ENCODE results near the gene PLA2G15. TPM values are rescaled to one million over a fixed set of nuclear protein-coding genes. Genes with fewer than 3 reads are reported as not detected.

Gene PLA2G15, protein sequence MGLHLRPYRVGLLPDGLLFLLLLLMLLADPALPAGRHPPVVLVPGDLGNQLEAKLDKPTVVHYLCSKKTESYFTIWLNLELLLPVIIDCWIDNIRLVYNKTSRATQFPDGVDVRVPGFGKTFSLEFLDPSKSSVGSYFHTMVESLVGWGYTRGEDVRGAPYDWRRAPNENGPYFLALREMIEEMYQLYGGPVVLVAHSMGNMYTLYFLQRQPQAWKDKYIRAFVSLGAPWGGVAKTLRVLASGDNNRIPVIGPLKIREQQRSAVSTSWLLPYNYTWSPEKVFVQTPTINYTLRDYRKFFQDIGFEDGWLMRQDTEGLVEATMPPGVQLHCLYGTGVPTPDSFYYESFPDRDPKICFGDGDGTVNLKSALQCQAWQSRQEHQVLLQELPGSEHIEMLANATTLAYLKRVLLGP
- polyA plus RNA-seq (2011; rRNA removed) (4.8 and 5.7 TPM in 2 replicates), polyA plus RNA-seq (2017; fragmentation: RNase III; extraction: RNeasy Plus Mini Kit Qiagen cat#74134 plus additional on column Dnase treatment) (7.5 to 8.7 TPM (median 7.7 TPM) in 3 replicates), polyA minus RNA-seq (2011; rRNA and poly(A)+ RNA removed) (4.3 and 5.6 TPM in 2 replicates)
- polyA plus RNA-seq (2012; cell fraction: cytosol; rRNA removed), result 6.9 and 8.6 TPM in 2 replicates
- polyA plus RNA-seq (2012; cell fraction: nucleus; rRNA removed), result 17.3 and 18.5 TPM in 2 replicates

DNA sequence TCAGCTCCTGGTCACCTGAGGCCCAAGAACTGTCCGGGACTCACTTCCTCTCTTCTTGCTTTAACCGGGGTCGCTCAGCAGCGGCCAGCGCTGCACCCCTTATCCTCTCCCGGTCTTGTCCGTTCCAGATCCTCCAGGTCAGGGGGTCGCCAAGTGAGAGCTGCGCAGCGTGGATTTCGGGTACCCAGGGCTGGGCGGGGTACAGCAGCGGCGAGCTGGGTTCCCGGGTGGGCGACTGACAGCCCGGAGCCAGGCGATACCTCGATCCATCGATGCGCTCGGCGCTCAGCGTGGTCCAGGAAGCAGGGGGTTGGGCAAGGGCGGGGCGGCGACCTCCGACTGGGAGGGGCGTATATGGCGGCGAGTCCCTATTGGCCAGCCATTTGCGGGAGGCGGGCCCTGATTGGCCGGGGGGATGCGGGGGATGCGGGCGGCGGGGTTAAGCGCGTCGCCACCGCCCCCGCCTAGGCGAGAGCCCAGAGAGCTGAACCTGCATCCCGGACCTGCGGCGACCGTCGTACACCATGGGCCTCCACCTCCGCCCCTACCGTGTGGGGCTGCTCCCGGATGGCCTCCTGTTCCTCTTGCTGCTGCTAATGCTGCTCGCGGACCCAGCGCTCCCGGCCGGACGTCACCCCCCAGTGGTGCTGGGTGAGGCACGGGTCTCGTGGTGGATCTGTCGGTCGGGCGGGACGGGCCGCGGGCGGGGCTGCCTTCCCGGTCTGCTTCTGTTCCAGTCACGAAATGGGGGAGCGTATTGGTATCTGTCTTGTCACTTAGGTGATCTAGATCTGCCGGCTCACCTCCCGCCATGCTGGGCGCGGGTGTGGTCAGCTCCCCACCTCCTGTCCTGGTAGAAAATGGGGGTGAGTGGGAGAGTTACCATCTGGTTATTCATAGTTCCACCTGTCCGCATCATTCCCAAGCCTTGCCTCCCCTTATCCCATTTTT is at the start of gene PLA2G15:
Gene PLA2G15, plus strand, starts transcription at position 471 of the 951 bp plus-strand sequence. Its CDS starts 54 bp downstream, at position 525.
- ChIA-PET CTCF (interaction anchor here (1.5 to 7.8 kb wide), 5 partner anchors 11 to 82 kb away, joined by 5 to 95 read pairs (median 38); partner anchors contain the start of gene SLC7A6), POLR2A (interaction anchor here (1.2 to 1.5 kb wide), 3 partner anchors 8 to 19 kb away, joined by 4 to 6 read pairs (median 5); partner anchors contain the start of gene SLC7A6)
- peaks cover 12% of the 10 kb centered on the region; the same call in 2 of the 3 replicates for H3K4me1 ChIP-seq
- H3K9me3 ChIP-seq, result no peaks in the 10 kb centered on the region
- FAIRE-seq (no peak), DNase-seq (ENCODE audit: low read depth in 1 of 2, low spot score in 1 of 2) (peak; percentile 89 to 95), ATAC-seq (peak; percentile 92 to 96)
- H3K27ac ChIP-seq, result peak within 1 kb of the TSS; percentile 69 to 87
- 17% methylated on average over 18 of the region's 75 CpGs for WGBS (ENCODE audit: missing lambda C conversion rate)
- H3K4me2 ChIP-seq, result peak within 1 kb of the TSS; percentile 98
- H3K4me3 ChIP-seq, result peak within 1 kb of the TSS; percentile 75
- TF ChIP-seq TP53 (CRISPR knock-in tag; IDR thresholded peaks at IDR 0.05) (peak; percentile 45; the same call in 1 of the 2 replicates), POLR2AphosphoS2 (conservative IDR thresholded peaks at IDR 0.05; ENCODE audit: low read length) (no peak), RARB (CRISPR knock-in tag; IDR thresholded peaks at IDR 0.05) (no peak), EHF (CRISPR knock-in tag; IDR thresholded peaks at IDR 0.05) (no peak), RNF2 (IDR thresholded peaks at IDR 0.05; ENCODE audit: borderline replicate concordance, low read depth) (no peak), HOXA7 (CRISPR knock-in tag; IDR thresholded peaks at IDR 0.05) (no peak), ZNF302 (CRISPR knock-in tag; IDR thresholded peaks at IDR 0.05) (no peak), BHLHE40 (IDR thresholded peaks at IDR 0.05; ENCODE audit: low read depth, low read length) (no peak), KDM5A (IDR thresholded peaks at IDR 0.05) (no peak), NR3C1 (IDR thresholded peaks at IDR 0.05) (no peak), CEBPB (IDR thresholded peaks at IDR 0.05) (peak in 1 of 2 experiments; percentile 34; a peak in 1 of 4 replicates), JUN (IDR thresholded peaks at IDR 0.05) (peak in 1 of 2 experiments; percentile 28; a peak in 1 of 5 replicates), POLR2A (IDR thresholded peaks at IDR 0.05; ENCODE audit: low read length) (peak; percentile 55), TFCP2L1 (CRISPR knock-in tag; IDR thresholded peaks at IDR 0.05) (no peak), RFX5 (IDR thresholded peaks at IDR 0.05) (no peak), NFE2L2 (conservative IDR thresholded peaks at IDR 0.05; ENCODE audit: low read length) (no peak), HOXB13 (CRISPR knock-in tag; IDR thresholded peaks at IDR 0.05; ENCODE audit: low read depth) (no peak), CHD2 (IDR thresholded peaks at IDR 0.05; ENCODE audit: low read length, partially characterized antibody) (no peak), ESRRA (IDR thresholded peaks at IDR 0.05; ENCODE audit: borderline replicate concordance, low read length) (no peak), MYC (IDR thresholded peaks at IDR 0.05; ENCODE audit: borderline replicate concordance, low read length) (no peak), NPAS2 (CRISPR knock-in tag; IDR thresholded peaks at IDR 0.05; ENCODE audit: borderline replicate concordance) (no peak), ZSCAN20 (CRISPR knock-in tag; IDR thresholded peaks at IDR 0.05) (no peak), RAD21 (conservative IDR thresholded peaks at IDR 0.05 in 1 of 2, IDR thresholded peaks at IDR 0.05 in 1 of 2) (no peak), KDM1A (IDR thresholded peaks at IDR 0.05; ENCODE audit: low read depth) (no peak), EP300 (IDR thresholded peaks at IDR 0.05) (no peak)
- TF ChIP-seq, protein P1, sequence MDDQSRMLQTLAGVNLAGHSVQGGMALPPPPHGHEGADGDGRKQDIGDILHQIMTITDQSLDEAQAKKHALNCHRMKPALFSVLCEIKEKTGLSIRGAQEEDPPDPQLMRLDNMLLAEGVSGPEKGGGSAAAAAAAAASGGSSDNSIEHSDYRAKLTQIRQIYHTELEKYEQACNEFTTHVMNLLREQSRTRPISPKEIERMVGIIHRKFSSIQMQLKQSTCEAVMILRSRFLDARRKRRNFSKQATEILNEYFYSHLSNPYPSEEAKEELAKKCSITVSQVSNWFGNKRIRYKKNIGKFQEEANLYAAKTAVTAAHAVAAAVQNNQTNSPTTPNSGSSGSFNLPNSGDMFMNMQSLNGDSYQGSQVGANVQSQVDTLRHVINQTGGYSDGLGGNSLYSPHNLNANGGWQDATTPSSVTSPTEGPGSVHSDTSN (IDR thresholded peaks at IDR 0.05), result no peak
- TF ChIP-seq, protein P2, sequence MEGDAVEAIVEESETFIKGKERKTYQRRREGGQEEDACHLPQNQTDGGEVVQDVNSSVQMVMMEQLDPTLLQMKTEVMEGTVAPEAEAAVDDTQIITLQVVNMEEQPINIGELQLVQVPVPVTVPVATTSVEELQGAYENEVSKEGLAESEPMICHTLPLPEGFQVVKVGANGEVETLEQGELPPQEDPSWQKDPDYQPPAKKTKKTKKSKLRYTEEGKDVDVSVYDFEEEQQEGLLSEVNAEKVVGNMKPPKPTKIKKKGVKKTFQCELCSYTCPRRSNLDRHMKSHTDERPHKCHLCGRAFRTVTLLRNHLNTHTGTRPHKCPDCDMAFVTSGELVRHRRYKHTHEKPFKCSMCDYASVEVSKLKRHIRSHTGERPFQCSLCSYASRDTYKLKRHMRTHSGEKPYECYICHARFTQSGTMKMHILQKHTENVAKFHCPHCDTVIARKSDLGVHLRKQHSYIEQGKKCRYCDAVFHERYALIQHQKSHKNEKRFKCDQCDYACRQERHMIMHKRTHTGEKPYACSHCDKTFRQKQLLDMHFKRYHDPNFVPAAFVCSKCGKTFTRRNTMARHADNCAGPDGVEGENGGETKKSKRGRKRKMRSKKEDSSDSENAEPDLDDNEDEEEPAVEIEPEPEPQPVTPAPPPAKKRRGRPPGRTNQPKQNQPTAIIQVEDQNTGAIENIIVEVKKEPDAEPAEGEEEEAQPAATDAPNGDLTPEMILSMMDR (IDR thresholded peaks at IDR 0.05), result no peak
- TF ChIP-seq, protein P3, sequence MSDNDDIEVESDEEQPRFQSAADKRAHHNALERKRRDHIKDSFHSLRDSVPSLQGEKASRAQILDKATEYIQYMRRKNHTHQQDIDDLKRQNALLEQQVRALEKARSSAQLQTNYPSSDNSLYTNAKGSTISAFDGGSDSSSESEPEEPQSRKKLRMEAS (IDR thresholded peaks at IDR 0.05), result peak; percentile 83
- TF ChIP-seq, protein P4, sequence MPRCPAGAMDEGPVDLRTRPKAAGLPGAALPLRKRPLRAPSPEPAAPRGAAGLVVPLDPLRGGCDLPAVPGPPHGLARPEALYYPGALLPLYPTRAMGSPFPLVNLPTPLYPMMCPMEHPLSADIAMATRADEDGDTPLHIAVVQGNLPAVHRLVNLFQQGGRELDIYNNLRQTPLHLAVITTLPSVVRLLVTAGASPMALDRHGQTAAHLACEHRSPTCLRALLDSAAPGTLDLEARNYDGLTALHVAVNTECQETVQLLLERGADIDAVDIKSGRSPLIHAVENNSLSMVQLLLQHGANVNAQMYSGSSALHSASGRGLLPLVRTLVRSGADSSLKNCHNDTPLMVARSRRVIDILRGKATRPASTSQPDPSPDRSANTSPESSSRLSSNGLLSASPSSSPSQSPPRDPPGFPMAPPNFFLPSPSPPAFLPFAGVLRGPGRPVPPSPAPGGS (IDR thresholded peaks at IDR 0.05), result no peak
- TF ChIP-seq, protein P5, sequence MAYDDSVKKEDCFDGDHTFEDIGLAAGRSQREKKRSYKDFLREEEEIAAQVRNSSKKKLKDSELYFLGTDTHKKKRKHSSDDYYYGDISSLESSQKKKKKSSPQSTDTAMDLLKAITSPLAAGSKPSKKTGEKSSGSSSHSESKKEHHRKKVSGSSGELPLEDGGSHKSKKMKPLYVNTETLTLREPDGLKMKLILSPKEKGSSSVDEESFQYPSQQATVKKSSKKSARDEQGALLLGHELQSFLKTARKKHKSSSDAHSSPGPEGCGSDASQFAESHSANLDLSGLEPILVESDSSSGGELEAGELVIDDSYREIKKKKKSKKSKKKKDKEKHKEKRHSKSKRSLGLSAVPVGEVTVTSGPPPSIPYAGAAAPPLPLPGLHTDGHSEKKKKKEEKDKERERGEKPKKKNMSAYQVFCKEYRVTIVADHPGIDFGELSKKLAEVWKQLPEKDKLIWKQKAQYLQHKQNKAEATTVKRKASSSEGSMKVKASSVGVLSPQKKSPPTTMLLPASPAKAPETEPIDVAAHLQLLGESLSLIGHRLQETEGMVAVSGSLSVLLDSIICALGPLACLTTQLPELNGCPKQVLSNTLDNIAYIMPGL (CRISPR knock-in tag; IDR thresholded peaks at IDR 0.05; ENCODE audit: borderline replicate concordance), result no peak
- TF ChIP-seq, protein P6, sequence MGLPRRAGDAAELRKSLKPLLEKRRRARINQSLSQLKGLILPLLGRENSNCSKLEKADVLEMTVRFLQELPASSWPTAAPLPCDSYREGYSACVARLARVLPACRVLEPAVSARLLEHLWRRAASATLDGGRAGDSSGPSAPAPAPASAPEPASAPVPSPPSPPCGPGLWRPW (IDR thresholded peaks at IDR 0.05), result no peak
